Astrocyte of the hippocampus (primary cell): Measurements from ENCODE around the gene MAPT.

Source experiments
- DNase-seq: peaks from one replicate; pipeline ENCODE4 v3.0.0; 2011; ENCODE audit warnings: low read depth, low spot score

MAPT gene

DNA sequence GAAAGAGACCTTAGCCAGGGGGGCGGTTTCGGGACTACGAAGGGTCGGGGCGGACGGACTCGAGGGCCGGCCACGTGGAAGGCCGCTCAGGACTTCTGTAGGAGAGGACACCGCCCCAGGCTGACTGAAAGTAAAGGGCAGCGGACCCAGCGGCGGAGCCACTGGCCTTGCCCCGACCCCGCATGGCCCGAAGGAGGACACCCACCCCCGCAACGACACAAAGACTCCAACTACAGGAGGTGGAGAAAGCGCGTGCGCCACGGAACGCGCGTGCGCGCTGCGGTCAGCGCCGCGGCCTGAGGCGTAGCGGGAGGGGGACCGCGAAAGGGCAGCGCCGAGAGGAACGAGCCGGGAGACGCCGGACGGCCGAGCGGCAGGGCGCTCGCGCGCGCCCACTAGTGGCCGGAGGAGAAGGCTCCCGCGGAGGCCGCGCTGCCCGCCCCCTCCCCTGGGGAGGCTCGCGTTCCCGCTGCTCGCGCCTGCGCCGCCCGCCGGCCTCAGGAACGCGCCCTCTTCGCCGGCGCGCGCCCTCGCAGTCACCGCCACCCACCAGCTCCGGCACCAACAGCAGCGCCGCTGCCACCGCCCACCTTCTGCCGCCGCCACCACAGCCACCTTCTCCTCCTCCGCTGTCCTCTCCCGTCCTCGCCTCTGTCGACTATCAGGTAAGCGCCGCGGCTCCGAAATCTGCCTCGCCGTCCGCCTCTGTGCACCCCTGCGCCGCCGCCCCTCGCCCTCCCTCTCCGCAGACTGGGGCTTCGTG is at the start of gene MAPT:
Gene MAPT (plus strand): TSS at position 533 of the 763 bp plus-strand sequence. CDS start 67,784 bp downstream, outside the sequence.
- peak; percentile 97 for DNase-seq

GRCh38 chr17:45844695-45845375 is 49.5 kb upstream of the MAPT start, which contains the start of gene SPPL2C:
SPPL2C (plus strand) TSS chr17:45844881; CDS start chr17:45844907, 26 bp downstream.
- no peak for DNase-seq

DNA sequence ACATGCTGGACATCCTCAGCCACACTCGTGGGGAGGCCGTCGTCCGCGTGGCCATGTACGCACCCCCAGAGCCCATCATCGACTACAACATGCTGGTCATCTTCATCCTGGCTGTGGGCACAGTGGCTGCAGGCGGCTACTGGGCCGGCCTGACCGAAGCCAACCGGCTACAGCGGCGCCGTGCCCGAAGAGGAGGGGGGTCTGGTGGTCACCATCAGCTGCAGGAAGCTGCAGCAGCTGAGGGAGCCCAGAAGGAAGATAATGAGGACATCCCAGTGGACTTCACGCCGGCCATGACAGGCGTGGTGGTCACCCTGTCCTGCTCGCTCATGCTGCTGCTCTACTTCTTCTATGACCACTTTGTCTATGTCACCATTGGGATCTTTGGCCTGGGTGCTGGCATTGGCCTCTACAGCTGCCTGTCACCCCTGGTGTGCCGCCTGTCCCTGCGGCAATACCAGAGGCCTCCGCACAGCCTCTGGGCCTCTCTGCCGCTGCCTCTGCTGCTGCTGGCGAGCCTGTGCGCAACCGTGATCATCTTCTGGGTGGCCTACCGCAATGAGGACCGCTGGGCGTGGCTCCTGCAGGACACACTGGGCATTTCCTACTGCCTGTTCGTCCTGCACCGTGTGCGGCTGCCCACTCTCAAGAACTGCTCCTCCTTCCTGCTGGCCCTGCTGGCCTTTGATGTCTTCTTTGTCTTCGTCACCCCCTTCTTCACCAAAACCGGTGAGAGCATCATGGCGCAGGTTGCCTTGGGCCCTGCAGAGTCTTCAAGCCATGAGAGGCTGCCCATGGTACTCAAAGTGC is 48.8 kb upstream of the MAPT start:
- no peak for DNase-seq

DNA sequence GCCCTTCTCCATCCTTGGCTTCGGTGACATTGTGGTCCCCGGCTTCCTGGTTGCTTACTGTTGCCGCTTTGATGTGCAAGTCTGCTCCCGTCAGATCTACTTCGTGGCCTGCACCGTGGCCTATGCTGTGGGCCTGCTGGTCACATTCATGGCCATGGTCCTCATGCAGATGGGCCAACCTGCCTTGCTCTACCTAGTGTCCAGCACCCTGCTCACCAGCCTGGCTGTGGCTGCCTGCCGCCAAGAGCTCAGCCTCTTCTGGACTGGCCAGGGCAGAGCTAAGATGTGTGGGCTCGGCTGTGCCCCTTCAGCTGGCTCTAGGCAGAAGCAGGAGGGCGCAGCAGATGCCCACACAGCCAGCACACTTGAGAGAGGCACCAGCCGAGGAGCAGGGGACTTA is 48.1 kb upstream of the MAPT start:
- no peak for DNase-seq

DNA sequence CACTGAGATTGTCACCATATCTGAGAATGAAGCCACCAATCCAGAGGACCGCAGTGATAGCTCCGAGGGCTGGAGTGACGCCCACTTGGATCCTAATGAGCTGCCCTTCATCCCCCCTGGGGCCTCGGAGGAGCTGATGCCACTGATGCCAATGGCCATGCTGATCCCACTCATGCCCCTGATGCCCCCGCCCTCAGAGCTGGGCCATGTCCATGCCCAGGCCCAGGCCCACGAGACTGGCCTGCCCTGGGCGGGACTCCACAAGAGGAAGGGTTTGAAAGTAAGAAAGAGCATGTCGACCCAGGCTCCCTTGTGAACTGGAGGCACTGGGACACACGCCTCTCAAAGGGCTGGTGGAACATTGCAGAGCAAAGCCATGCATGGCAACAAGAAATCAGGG is 47.7 kb upstream of the MAPT start:
- DNase-seq = no peak

DNA sequence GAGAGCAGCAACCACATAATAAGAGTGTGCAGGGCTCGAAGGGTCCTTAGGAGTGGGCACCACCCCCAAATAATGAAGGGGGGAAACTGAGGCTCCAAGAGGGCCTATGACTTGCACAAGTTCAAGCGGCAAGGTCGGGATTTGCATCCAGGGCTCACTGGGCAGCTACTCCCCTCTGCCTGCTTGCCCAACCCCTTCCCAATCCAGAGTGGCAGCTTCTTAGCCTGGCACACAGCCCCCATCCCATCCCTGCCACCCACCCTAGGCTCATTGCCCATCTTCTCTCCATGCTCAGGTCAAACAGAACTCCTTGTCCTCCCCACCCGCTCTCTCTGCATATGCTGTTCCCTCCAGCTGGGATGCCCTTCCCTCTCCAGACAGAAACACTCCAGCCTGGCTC is 47.3 kb upstream of the MAPT start:
- DNase-seq = no peak

DNA sequence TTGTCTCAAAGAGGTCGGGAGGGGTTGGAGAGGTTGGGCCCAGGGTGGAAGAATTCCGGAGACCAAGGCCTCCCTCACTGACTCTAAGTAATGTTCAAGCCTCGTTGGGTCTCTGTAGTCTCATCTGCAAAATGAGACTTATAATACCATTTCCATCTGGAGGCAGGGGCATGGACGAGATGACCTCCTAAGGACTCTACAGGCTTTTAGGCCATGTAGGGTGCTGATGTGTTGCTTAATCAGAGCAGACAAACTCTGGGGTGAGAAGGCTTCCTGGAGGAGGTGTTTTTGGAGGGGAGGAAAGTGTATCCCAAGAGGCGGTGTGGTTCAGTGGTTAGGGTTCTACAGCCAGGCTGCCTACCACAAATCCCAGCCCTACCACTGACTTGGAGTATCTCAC is 46.6 kb upstream of the MAPT start:
- DNase-seq = no peak

- no peak for DNase-seq
Measured at GRCh38 chr17:45848405-45848804, 45.9 kb upstream of the MAPT start.

- DNase-seq = no peak
Measured at GRCh38 chr17:45848868-45849535, 45.4 kb upstream of the MAPT start.

GRCh38 chr17:45849536-45849990 is 44.8 kb upstream of the MAPT start:
- no peak for DNase-seq

DNA sequence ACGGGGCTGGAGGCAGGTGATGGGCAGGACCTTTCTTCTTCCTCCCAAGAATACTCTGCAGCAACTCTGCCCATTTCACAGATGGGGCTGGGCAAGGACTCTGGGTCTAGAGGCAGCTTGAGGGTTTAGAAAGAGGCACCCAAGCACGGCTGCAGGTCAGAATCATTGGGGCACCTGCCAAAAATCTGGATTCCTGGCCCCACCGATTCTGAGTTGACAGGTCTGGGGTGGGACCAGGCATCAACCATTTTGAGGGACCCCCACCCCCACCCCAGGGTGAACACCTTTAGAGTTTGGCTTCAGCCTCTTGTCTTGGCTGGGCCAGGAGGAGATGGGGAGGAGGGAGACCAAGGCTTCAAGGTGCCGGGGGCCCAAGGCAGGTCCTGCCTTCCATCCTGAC is 44.3 kb upstream of the MAPT start:
- no peak for DNase-seq

DNA sequence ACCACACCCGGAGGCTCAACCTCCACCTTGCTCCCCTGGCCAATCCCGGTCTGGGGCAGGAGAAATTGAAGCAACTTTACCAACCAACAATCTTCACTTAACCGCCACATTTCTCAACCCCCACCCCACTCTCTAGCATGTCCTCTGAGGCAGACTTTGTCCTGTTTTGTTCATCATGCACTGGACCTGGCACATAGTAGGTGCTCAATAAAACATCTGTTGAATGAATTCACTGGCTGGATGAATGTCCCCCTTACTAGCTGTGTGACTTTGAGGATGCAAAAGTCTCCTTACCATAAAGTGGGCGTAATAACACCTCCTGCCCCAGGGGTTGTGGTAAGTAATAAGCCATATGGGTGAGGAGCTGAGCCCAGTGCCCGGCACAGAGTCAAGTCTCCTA is 43.9 kb upstream of the MAPT start:
- no peak for DNase-seq

DNA sequence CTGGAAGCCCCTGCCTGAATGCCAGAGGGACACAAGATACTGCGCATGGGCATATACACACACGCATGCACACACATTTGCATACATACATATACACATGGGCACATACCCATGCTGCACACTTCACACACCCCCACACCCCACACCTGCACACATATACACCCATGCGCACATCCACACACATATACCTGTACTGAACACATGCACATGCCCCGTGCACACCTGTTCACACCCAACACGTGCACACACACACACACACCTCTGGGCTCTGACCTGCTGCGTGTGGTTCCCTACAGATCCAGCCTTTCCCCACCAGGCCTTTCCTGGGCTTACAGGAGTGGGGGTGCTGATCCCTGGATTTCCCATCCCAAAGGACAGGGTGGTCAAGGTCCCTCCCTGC is 43.3 kb upstream of the MAPT start:
- no peak for DNase-seq

DNA sequence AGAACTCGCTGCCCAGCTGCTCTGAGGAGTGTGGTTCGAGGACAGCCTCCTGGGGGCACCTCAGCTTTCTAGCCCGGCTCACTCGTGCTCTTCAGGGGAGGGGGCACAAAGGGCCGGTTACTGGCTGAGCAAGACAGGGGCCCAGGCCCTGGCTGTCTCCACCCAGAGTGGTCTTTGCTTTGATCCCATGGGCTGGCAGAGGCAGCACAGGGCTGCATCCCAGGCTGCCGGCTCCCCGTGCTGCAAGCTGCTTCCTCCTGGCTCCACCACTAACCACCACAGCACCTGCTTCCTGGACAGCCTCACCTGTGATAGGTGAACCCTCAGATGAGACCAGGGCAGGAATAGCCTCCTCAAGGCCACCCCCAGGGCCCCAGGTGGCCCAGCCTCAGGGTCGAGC is 42.9 kb upstream of the MAPT start:
- no peak for DNase-seq

DNA sequence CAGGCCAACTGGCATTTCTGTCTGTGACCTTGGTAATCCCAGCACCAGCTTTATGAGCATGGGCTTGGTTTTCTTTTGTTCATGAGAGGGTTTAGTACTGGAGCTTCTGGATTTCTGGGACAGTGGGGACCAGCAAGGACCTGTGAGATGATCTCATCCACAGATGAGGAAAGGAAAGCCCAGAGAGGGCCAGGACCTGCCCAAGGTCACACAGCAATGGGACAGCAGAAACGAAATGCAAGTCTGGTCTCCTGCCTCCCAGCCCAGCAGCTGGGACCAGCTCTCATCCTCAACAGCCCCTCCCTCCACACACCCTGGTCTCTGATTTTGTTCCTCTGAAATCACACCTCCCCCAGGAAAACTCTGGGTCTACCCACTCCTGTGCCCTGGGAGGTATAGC is 42.5 kb upstream of the MAPT start:
- no peak for DNase-seq

GRCh38 chr17:45852535-45853297 is 41.6 kb upstream of the MAPT start:
- peak; percentile 68 for DNase-seq

GRCh38 chr17:45854209-45854608 is 40.1 kb upstream of the MAPT start:
- no peak for DNase-seq

GRCh38 chr17:45855691-45856336 is 38.5 kb upstream of the MAPT start:
- DNase-seq = no peak

DNA sequence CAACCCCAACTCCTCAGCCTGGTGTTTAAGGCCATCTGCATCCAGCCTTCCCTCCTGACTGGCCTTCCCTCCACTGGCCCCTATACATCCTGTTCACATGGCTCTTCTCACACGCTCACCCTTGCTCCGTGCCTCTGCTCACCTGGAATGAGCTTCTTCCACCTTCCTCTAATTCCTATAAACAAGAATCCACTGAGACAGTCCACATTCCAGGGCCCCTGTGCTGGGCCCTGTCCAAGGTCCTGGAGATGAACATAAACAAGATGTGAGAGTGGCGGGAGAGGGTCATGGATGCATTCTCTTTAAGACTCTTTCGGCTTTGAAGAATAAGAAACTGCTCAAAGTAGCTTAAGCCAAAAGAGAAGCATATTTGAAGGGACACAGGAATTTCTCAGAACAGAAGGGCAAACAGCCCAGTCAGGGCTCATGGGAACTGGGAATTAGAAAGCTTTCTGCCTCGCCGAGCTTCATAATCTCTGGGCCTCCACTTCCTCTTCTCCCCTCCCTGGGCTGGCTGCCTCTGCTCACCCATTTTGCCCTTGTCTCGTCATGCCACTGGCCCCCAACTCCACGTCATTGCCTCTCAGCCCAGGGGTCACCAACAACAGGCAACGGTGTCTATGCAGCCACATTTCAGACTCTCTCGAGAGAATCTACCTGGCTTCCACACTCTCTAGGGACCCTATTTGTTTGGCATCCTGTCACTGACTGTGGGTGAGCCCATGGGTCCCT is 36.2 kb upstream of the MAPT start:
- DNase-seq = peak; percentile 65

DNA sequence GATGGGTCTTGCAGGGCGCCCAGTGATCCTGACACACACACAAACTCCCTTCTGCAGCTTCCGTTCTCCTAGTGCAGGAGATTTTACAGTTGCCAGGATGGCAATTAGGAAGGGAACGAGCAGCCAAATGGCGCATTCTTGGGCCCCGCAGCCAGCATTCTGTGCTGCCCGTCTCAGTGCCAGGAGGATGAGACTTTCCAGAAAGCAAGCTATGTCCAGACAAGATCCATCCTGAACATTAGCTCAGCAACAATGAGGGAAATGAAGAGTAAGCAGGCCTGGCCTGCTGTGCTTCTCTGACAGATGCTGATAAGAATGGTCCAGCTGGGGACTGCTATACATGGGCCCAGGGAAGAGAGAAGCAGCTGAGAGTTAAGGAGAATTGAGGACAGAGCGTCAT is 33.2 kb upstream of the MAPT start:
- no peak for DNase-seq
